PC-3 (cell line): ENCODE measurements around the gene SUCO. TPM values are rescaled to one million over a fixed set of nuclear protein-coding genes. Genes with fewer than 3 reads are reported as not detected.

Experiments used
- ATAC-seq: fragments of 200-7000 bp; cut with Tn5 transposase; 2 replicates; pipeline ENCODE4 v1.9.1; 2020; ENCODE audit warnings: mild to moderate bottlenecking, moderate library complexity
- BruUV-seq: library from RNA; stranded (reverse); fragments of 400-500 nt; replicated peaks from 2 replicates; lab custom pipeline; 2021; lab: Mats Ljungman, UMichigan
- CTCF ChIA-PET: fragments of 300-600 bp; sonication (Branson Sonifier 250); formaldehyde crosslinking; loops from one replicate; lab custom pipeline; 2022; ENCODE audit warnings: antibody characterized with exemption; lab: Charles Lee
- POLR2A ChIA-PET: fragments of 300-600 bp; sonication (Branson Sonifier 250); formaldehyde crosslinking; loops from one replicate; lab custom pipeline; 2022; ENCODE audit warnings: antibody characterized with exemption; ENCODE audit not compliant: unreplicated experiment; lab: Charles Lee
- DNase-seq: peaks from one replicate; pipeline ENCODE4 v3.0.0-alpha.2; 2015
- H2AFZ ChIP-seq: fragments of 300-600 bp; sonication (generic); 2 replicates; pipeline ENCODE4 v1.6.0; 2016; ENCODE audit warnings: antibody characterized with exemption, low read length
- H3F3A ChIP-seq: fragments of 300-600 bp; sonication (generic); one replicate; pipeline ENCODE4 v1.6.0; 2017; ENCODE audit warnings: antibody characterized with exemption, low read length, control low read depth, mild to moderate bottlenecking; ENCODE audit not compliant: unreplicated experiment
- H3K27ac ChIP-seq: fragments of 300-600 bp; sonication (generic); 2 replicates; pipeline ENCODE4 v1.5.1; 2016; ENCODE audit warnings: mild to moderate bottlenecking, low read length
- H3K27me3 ChIP-seq: fragments of 300-600 bp; sonication (generic); 2 replicates; pipeline ENCODE4 v1.6.1; 2016; ENCODE audit warnings: low read length, mixed read lengths
- H3K36me3 ChIP-seq: fragments of 300-600 bp; sonication (generic); 2 replicates; pipeline ENCODE4 v1.6.1; 2016; ENCODE audit warnings: low read depth, mixed run types, low read length, mixed read lengths
- H3K4me1 ChIP-seq: fragments of 300-600 bp; sonication (generic); 2 replicates; pipeline ENCODE4 v1.5.1; 2016; ENCODE audit warnings: low read length; ENCODE audit not compliant: insufficient read depth
- H3K4me2 ChIP-seq: fragments of 300-600 bp; sonication (generic); 2 replicates; pipeline ENCODE4 v1.6.0; 2016; ENCODE audit warnings: low read length
- H3K4me3 ChIP-seq: fragments of 300-600 bp; sonication (generic); 2 replicates; pipeline ENCODE4 v1.5.1; 2016; ENCODE audit warnings: mild to moderate bottlenecking, low read length, mixed read lengths
- H3K79me2 ChIP-seq: fragments of 300-600 bp; sonication (generic); 2 replicates; pipeline ENCODE4 v1.6.1; 2017; ENCODE audit warnings: low read length, mixed read lengths
- H3K9ac ChIP-seq: fragments of 300-600 bp; sonication (generic); 2 replicates; pipeline ENCODE4 v1.6.0; 2016; ENCODE audit warnings: mild to moderate bottlenecking, low read length
- H3K9me2 ChIP-seq: fragments of 300-600 bp; sonication (generic); replicated peaks from 2 replicates; pipeline ENCODE4 v1.6.1; 2016; ENCODE audit warnings: mixed run types, low read length, mixed read lengths
- H3K9me3 ChIP-seq: fragments of 300-600 bp; sonication (generic); 2 replicates; pipeline ENCODE4 v1.6.1; 2016; ENCODE audit warnings: low read length, mixed read lengths
- H4K20me1 ChIP-seq: fragments of 300-600 bp; sonication (generic); 2 replicates; pipeline ENCODE4 v1.6.1; 2016; ENCODE audit warnings: low read length, mixed read lengths
- EZH2 ChIP-seq: fragments of 300-600 bp; sonication (generic); IDR thresholded peaks from one replicate; pipeline ENCODE4 v1.6.1; 2017; ENCODE audit warnings: antibody characterized with exemption, mild to moderate bottlenecking, low read length; ENCODE audit not compliant: unreplicated experiment
- EZH2phosphoT487 ChIP-seq: fragments of 300-600 bp; sonication (generic); IDR thresholded peaks from 2 replicates; pipeline ENCODE4 v1.6.1; 2018; ENCODE audit warnings: mild to moderate bottlenecking, antibody characterized with exemption, low read length, borderline replicate concordance
- intact Hi-C: fragments of 100-400 bp; cut with micrococcal nuclease; formaldehyde crosslinking; loops from 2 replicates; pipeline ENCODE4 v1.9.0; 2023
- total RNA-seq: library from RNA; depleted of rRNA; stranded (reverse); fragments of >200 nt; gene quantifications from 2 replicates; pipeline ENCODE4 v1.2.3, GENCODE V29; 2014
- TF ChIP-seq, protein P1 (sequence below): fragments of 300-600 bp; sonication (generic); conservative IDR thresholded peaks from 2 replicates; pipeline ENCODE4 v1.5.1; 2017; ENCODE audit warnings: antibody characterized with exemption, low read depth, mild to moderate bottlenecking, low read length

Gene SUCO
- total RNA-seq, 1 experiment from 2014 or later: 72.0 TPM

DNA sequence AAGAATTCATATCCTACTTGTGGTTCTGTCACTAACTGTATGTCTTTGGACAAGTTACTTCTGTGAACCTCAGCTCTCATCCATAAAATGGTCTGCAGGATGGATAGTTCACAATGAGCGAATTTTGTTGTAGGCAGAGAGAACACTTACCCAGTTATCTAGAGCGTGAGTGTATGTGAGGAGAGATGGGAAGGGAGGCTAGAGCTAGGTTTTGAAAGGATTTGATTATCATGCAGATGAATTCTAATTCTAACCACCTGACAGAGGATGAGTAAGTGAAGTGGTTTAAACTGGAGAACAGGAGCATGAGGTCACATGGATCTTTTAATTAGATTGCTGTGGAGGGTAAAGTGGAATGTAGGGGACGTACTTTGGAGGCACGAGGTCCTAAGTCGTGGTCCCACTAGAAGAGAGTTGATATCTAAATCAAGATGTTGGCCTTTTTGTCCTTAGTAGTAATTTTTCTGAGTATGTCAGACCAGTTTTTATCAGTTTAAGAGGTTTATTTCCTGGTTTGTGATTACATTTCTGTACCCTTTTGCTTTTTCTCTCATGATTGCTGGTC is 5.0 kb downstream of the SUCO start:
- Histone ChIP-seq H3K9me3 (no peaks in the 10 kb centered on the region), H3K79me2 (peaks cover 99% of the 10 kb centered on the region), H3K4me3 (peak overlapping the region; percentile 79), H2AFZ (no peak overlapping the region), H3K27ac (peak overlapping the region; percentile 49), H3K9me2 (no peaks in the 10 kb centered on the region), H3K27me3 (no peaks in the 10 kb centered on the region), H3K4me2 (peak overlapping the region; percentile 78), H3F3A (no peaks in the 10 kb centered on the region), H4K20me1 (peaks cover 84% of the 10 kb centered on the region), H3K4me1 (peaks cover 37% of the 10 kb centered on the region), H3K36me3 (0 out of 2 replicates have a peak, but pooled peaks cover 3% of the 10 kb centered on the region), H3K9ac (0 out of 2 replicates have a peak overlapping the region, but pooled peaks have one; percentile 2)
- CTCF ChIA-PET: interaction anchor here (0.9 kb wide), 1 partner anchor 88 kb away, joined by 3 read pairs; no protein-coding TSS in a partner anchor
- DNase-seq (no peak), ATAC-seq (no peak)
- TF ChIP-seq EZH2phosphoT487 (no peak), EZH2 (no peak)
- TF ChIP-seq, protein P1, sequence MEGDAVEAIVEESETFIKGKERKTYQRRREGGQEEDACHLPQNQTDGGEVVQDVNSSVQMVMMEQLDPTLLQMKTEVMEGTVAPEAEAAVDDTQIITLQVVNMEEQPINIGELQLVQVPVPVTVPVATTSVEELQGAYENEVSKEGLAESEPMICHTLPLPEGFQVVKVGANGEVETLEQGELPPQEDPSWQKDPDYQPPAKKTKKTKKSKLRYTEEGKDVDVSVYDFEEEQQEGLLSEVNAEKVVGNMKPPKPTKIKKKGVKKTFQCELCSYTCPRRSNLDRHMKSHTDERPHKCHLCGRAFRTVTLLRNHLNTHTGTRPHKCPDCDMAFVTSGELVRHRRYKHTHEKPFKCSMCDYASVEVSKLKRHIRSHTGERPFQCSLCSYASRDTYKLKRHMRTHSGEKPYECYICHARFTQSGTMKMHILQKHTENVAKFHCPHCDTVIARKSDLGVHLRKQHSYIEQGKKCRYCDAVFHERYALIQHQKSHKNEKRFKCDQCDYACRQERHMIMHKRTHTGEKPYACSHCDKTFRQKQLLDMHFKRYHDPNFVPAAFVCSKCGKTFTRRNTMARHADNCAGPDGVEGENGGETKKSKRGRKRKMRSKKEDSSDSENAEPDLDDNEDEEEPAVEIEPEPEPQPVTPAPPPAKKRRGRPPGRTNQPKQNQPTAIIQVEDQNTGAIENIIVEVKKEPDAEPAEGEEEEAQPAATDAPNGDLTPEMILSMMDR: no peak
- intact Hi-C loops: loop anchor here (2.0 to 10.0 kb wide), 3 partner anchors 13 to 533 kb away; no protein-coding TSS in a partner anchor
- POLR2A ChIA-PET: interaction anchor here (0.5 to 0.7 kb wide), 4 partner anchors 10 to 82 kb away, joined by 3 to 4 read pairs (median 4); no protein-coding TSS in a partner anchor
- BruUV-seq: no TSS peak

DNA sequence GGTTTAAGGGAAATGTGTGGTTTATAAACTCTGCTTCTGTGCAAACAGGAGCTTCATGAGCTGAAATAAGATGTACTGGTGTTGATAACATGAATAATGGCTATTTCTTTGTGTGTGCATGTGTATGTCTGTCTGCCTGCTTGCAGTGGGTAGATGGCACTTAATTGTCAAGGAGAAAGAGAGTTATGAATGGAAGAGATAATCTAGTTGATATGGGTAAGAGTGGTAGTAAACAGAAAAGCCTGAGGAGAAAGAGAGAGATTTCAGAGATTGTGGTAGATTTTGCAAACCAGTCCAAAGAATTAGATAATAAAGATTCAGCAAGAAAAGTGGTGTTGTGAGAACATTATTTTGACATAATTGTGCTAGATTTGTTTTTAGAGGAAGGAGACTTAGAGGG is 7.7 kb downstream of the SUCO start:
- CTCF ChIA-PET: interaction anchor here (0.7 kb wide), 1 partner anchor 48 kb away, joined by 3 read pairs; no protein-coding TSS in a partner anchor
- Histone ChIP-seq H3K4me2 (no peak overlapping the region), H3K4me1 (peaks cover 26% of the 10 kb centered on the region), H3F3A (no peaks in the 10 kb centered on the region), H3K9me2 (no peaks in the 10 kb centered on the region), H3K4me3 (no peak overlapping the region), H4K20me1 (peaks cover 89% of the 10 kb centered on the region), H3K36me3 (0 out of 2 replicates have a peak, but pooled peaks cover 3% of the 10 kb centered on the region), H3K9ac (no peak overlapping the region), H3K79me2 (peaks cover 100% of the 10 kb centered on the region), H3K9me3 (no peaks in the 10 kb centered on the region), H3K27ac (no peak overlapping the region), H3K27me3 (no peaks in the 10 kb centered on the region), H2AFZ (no peak overlapping the region)
- ATAC-seq: no peak
- no TSS peak for BruUV-seq
- POLR2A ChIA-PET: no interaction called here
- intact Hi-C loops: no loop called here
- no peak for TF ChIP-seq EZH2phosphoT487
- TF ChIP-seq, protein P1: no peak
- TF ChIP-seq EZH2: no peak
- no peak for DNase-seq
